Heart right ventricle (tissue), 16 donors: ENCODE results near the gene TMC5. TPM values are rescaled to one million over a fixed set of nuclear protein-coding genes. Genes with fewer than 3 reads are reported as not detected.

ENCODE experiments used
- ATAC-seq, 8 donors: fragments of 200-7000 bp; cut with Tn5 transposase; one replicate each; pipeline ENCODE4 v1.9.1; 2020; ENCODE audit warnings: mild to moderate bottlenecking in 8 of 8, moderate library complexity in 8 of 8, moderate number of reproducible peaks in 1 of 8
- DNase-seq, 2 donors: peaks; one replicate each; pipeline ENCODE4 v3.0.0-alpha.2; 2020
- H3K27ac ChIP-seq, 10 donors: fragments of 200-600 bp; sonication (generic) in 2 of 10; one replicate each; pipeline versions ENCODE4 v1.5.0 to v1.8.0; 2020 to 2022; ENCODE audit warnings: mild to moderate bottlenecking in 3 of 10
- H3K27me3 ChIP-seq, 7 donors: fragments of 200-600 bp; one replicate each; pipeline ENCODE4 v1.8.0; 2021 to 2022; ENCODE audit warnings: mild to moderate bottlenecking in 2 of 7
- H3K36me3 ChIP-seq, 9 donors: fragments of 200-600 bp; sonication (generic) in 1 of 9; one replicate each; pipeline versions ENCODE4 v1.5.0 to v1.8.0; 2020 to 2022; ENCODE audit warnings: mild to moderate bottlenecking in 2 of 9
- H3K4me1 ChIP-seq, 9 donors: fragments of 200-600 bp; sonication (generic) in 1 of 9; one replicate each; pipeline versions ENCODE4 v1.5.0 to v1.8.0; 2020 to 2022; ENCODE audit warnings: mild to moderate bottlenecking in 4 of 9
- H3K4me3 ChIP-seq, 10 donors: fragments of 200-600 bp; sonication (generic) in 2 of 10; one replicate each; pipeline versions ENCODE4 v1.5.0 to v1.8.0; 2020 to 2022; ENCODE audit warnings: mild to moderate bottlenecking in 7 of 10, moderate library complexity in 2 of 10
- H3K9me3 ChIP-seq, 11 donors: fragments of 200-600 bp in 10 of 11; sonication (generic) in 2 of 11; one replicate each; pipeline versions ENCODE4 v1.5.0 to v1.8.0; 2013 to 2022; ENCODE audit warnings: mild to moderate bottlenecking in 2 of 11, control low read depth in 1 of 11, moderate library complexity in 1 of 11
- CTCF ChIP-seq, 9 donors: fragments of 200-600 bp; sonication (generic) in 2 of 9; IDR thresholded peaks; one replicate each; pipeline versions ENCODE4 v1.5.0 to v1.8.0; 2021 to 2022; ENCODE audit warnings: antibody characterized with exemption in 9 of 9, mild to moderate bottlenecking in 5 of 9, moderate library complexity in 1 of 9
- WGBS, 2 donors: extraction: QIAGEN DNeasy Blood & Tissue Kit; methylation state at CpG; one replicate each; pipeline ENCODE4 v1.1.7; 2013; ENCODE audit warnings: inconsistent platforms in 1 of 2; 5-methylcytosine and 5-hydroxymethylcytosine counted together
- intact Hi-C, 10 donors: fragments of 100-400 bp; cut with DNase I; formaldehyde crosslinking; loops; one replicate each; pipeline versions ENCODE4 v1.11.1 to v1.14.2; 2022
- polyA plus RNA-seq, 2 donors: library from polyadenylated mRNA; stranded (reverse); fragments of 200-250 nt; gene quantifications; one replicate each; pipeline ENCODE4 v1.2.3, GENCODE V29; 2013
- total RNA-seq, 10 donors: library from RNA; stranded (reverse); fragmentation: NEBNext Ultra II Directional in 3 of 10; extraction: Animal tissue kit (Norgen Biotek cat#: 25700) in 3 of 10; gene quantifications; one replicate each; pipeline versions ENCODE4 v1.2.1 to v1.2.4, GENCODE V29; 2021 to 2023
- donor health status: Arrhythmogenic right ventricular cardiomyopathy.
- donor health status: ischemic (EF 13 %, LVEDD 7.1; RV severe dilation, severe dysfunction).
- donor health status: healthy with polysubstance abuse.
- donor health status: DM: no; HTN: yes; CAD: no.
- donor health status: DM: no; HTN: no; CAD: no.
- donor health status: ischemic (EF 25% LVEDD 6.9; RV normal size, moderate dysfunction).
- donor health status: ischemic (EF 25% LVEDD 5.7; RV mildly dilated, moderate dysfunction).
- donor health status: healthy.
- donor health status: DM: yes; HTN: yes; CAD: no.
- donor health status: Ischemic cardiomyopathy.
- donor health status: ischemic (EF 35%, LVEDD 5.7; RV mildly dilated, moderate dysfunction).
- donor health status: nonischemic (EF 11% LVEDD 7.7; RV severe dilation, severe dysfunction).
- donor health status: DM: yes; HTN: yes; CAD: no.
- donor health status: PGD.
- donor health status: ischemic (EF 29% LVEDD 5.4; RV normal size, mild dysfunction).
- donor health status: nonischemic (EF 23%, LVEDD 6.1; RV moderate dilation, normal function).

Gene TMC5
- total and polyA plus RNA-seq, 12 donors = under 0.01 to 0.13 (median 0.10) TPM; not detected in 8

- no peak for TF ChIP-seq CTCF (IDR thresholded peaks at IDR 0.05)
- intact Hi-C loops = no loop called here
- DNase-seq = no peak
- ATAC-seq = no peak
- Histone ChIP-seq H3K4me3 (no peak overlapping the region), H3K36me3 (peaks cover 0 to 95% (median 40%) of the 10 kb centered on the region in 9 donors), H3K9me3 (no peaks in the 10 kb centered on the region), H3K4me1 (peaks cover 0 to 20% (median 0%) of the 10 kb centered on the region in 9 donors), H3K27ac (no peak overlapping the region), H3K27me3 (no peaks in the 10 kb centered on the region)
Measured at GRCh38 chr16:19512297-19512696, 94.6 kb downstream of the TMC5 start.

- peak overlapping the region in 1 of 10 donors; percentile 35 for H3K4me3 ChIP-seq
- DNase-seq (no peak), ATAC-seq (peak in 2 of 8 donors; percentile 39 to 45)
- intact Hi-C loops = no loop called here
- no peaks in the 10 kb centered on the region for H3K27me3 ChIP-seq
- peaks cover 0 to 32% (median 8%) of the 10 kb centered on the region in 9 donors for H3K4me1 ChIP-seq
- peak overlapping the region in 1 of 10 donors; percentile 82 for H3K27ac ChIP-seq
- peaks cover 0 to 83% (median 37%) of the 10 kb centered on the region in 9 donors for H3K36me3 ChIP-seq
- no peak for TF ChIP-seq CTCF (IDR thresholded peaks at IDR 0.05)
- H3K9me3 ChIP-seq = no peaks in the 10 kb centered on the region
- WGBS, 2 donors = 82 to 92% methylated on average over 4 of the region's 4 CpGs
Measured at GRCh38 chr16:19513377-19514053, 95.8 kb downstream of the TMC5 start.

GRCh38 chr16:19515757-19516156 is 98.1 kb downstream of the TMC5 start:
- Histone ChIP-seq H3K27ac (no peak overlapping the region), H3K36me3 (peaks cover 0 to 67% (median 18%) of the 10 kb centered on the region in 9 donors), H3K9me3 (no peaks in the 10 kb centered on the region), H3K27me3 (no peaks in the 10 kb centered on the region), H3K4me3 (no peak overlapping the region), H3K4me1 (peaks cover 0 to 53% (median 17%) of the 10 kb centered on the region in 9 donors)
- intact Hi-C loops = no loop called here
- TF ChIP-seq CTCF (IDR thresholded peaks at IDR 0.05) = no peak
- DNase-seq = no peak
- 92% methylated on average over 2 of the region's 2 CpGs for WGBS, 2 donors
- ATAC-seq = no peak

GRCh38 chr16:19517424-19518089 is 99.9 kb downstream of the TMC5 start:
- 92 to 94% methylated on average over 8 of the region's 8 CpGs for WGBS, 2 donors

More at GRCh38 chr16:19517424-19518089, 99.9 kb downstream of the TMC5 start:
- Histone ChIP-seq H3K4me3 (no peak overlapping the region), H3K27ac (no peak overlapping the region), H3K27me3 (no peaks in the 10 kb centered on the region), H3K9me3 (no peaks in the 10 kb centered on the region), H3K4me1 (peaks cover 0 to 64% (median 24%) of the 10 kb centered on the region in 9 donors), H3K36me3 (peaks cover 0 to 49% (median 18%) of the 10 kb centered on the region in 9 donors)
- no peak for TF ChIP-seq CTCF (IDR thresholded peaks at IDR 0.05)
- intact Hi-C loops = no loop called here
- DNase-seq (no peak), ATAC-seq (no peak)
